Sigmoid colon (tissue), 7 donors: ENCODE data around the gene GPC5. TPM values are rescaled to one million over a fixed set of nuclear protein-coding genes. Genes with fewer than 3 reads are reported as not detected.

Experiments used
- DNase-seq: peaks from one replicate; pipeline ENCODE4 v3.0.0-alpha.2; 2019
- H3K27ac ChIP-seq, 4 donors: fragments of 200-600 bp; sonication (generic); one replicate each; pipeline ENCODE4 v1.5.1; 2016 to 2019; ENCODE audit warnings: mild to moderate bottlenecking in 1 of 4
- H3K27me3 ChIP-seq, 3 donors: fragments of 200-600 bp; sonication (generic); one replicate each; pipeline ENCODE4 v1.5.1; 2019; ENCODE audit warnings: mild to moderate bottlenecking in 1 of 3
- H3K36me3 ChIP-seq, 4 donors: fragments of 200-600 bp; sonication (generic); one replicate each; pipeline ENCODE4 v1.5.1; 2016 to 2019
- H3K4me1 ChIP-seq, 4 donors: fragments of 200-600 bp; sonication (generic); one replicate each; pipeline ENCODE4 v1.5.1; 2017 to 2019
- H3K4me3 ChIP-seq, 4 donors: fragments of 200-600 bp; sonication (generic); one replicate each; pipeline ENCODE4 v1.5.1; 2017 to 2019; ENCODE audit warnings: mild to moderate bottlenecking in 2 of 4, moderate library complexity in 1 of 4
- H3K9me3 ChIP-seq, 4 donors: fragments of 200-600 bp in 3 of 4; sonication (generic) in 3 of 4; one replicate each; pipeline versions ENCODE4 v1.5.1 to v1.6.1; 2013 to 2019
- EP300 ChIP-seq, 4 donors: sonication (generic); formaldehyde crosslinking; IDR thresholded peaks; one replicate each; pipeline ENCODE4 v1.6.1; 2017; ENCODE audit warnings: antibody characterized with exemption in 4 of 4
- POLR2A ChIP-seq, 2 donors: fragments of 450-650 bp; IDR thresholded peaks; one replicate each; pipeline ENCODE4 v1.6.1; 2016; ENCODE audit warnings: antibody characterized with exemption in 2 of 2, mild to moderate bottlenecking in 2 of 2, moderate library complexity in 2 of 2
- POLR2AphosphoS5 ChIP-seq, 4 donors: sonication (generic); formaldehyde crosslinking; IDR thresholded peaks; one replicate each; pipeline ENCODE4 v1.6.1; 2017; ENCODE audit warnings: antibody characterized with exemption in 4 of 4
- WGBS, 2 donors: extraction: QIAGEN DNeasy Blood & Tissue Kit; methylation state at CpG; one replicate each; pipeline ENCODE4 v1.1.7; 2013; 5-methylcytosine and 5-hydroxymethylcytosine counted together
- intact Hi-C: fragments of 100-400 bp; cut with DNase I; formaldehyde crosslinking; loops from one replicate; pipeline ENCODE4 v1.15.1; 2023
- polyA plus RNA-seq, 3 donors: library from polyadenylated mRNA; stranded (reverse); fragments of 200-250 nt; gene quantifications; one replicate each; pipeline ENCODE4 v1.2.3, GENCODE V29; 2013
- total RNA-seq, 4 donors: library from RNA; depleted of rRNA; stranded (reverse); fragments of >200 nt; gene quantifications; one replicate each; pipeline ENCODE4 v1.1.0, GENCODE V29; 2016
- TF ChIP-seq, protein P1 (sequence below), 4 experiments: fragments of 450-650 bp in 3 of 4; fragments of 200-600 bp in 1 of 4; IDR thresholded peaks; one replicate each; pipeline ENCODE4 v1.5.1; 2016 to 2019; ENCODE audit warnings: antibody characterized with exemption in 4 of 4, mild to moderate bottlenecking in 3 of 4, moderate library complexity in 2 of 4
- donor health status: healthy with polysubstance abuse.
- donor health status: Bipolar disorder and iron deficiency.
- donor health status: healthy.

The GPC5 gene
- total and polyA plus RNA-seq, 7 donors = 0.39 to 3.9 (median 2.9) TPM; not detected in 2

DNA sequence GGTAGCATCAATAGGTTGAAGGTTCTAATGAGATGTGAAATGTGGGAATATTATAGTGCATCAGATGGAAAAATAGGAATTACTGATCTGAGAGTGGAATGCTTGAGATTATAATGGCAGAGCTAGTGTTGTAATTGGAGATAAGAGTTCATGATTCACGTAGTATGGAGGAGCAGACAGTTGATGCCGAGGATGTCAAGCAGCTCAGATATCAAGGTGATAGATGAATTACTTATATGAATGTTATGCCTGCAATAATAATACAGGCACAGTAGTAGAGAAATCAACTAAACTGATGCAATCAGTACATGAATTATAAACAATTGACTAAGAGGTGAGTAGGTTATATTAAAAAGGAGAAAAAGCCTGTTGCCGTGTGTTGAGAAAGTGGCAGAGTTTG, 1035.0 kb downstream of the GPC5 start:
- TF ChIP-seq POLR2A (IDR thresholded peaks at IDR 0.05) (no peak), EP300 (IDR thresholded peaks at IDR 0.05) (no peak), POLR2AphosphoS5 (IDR thresholded peaks at IDR 0.05) (no peak)
- TF ChIP-seq, protein P1, sequence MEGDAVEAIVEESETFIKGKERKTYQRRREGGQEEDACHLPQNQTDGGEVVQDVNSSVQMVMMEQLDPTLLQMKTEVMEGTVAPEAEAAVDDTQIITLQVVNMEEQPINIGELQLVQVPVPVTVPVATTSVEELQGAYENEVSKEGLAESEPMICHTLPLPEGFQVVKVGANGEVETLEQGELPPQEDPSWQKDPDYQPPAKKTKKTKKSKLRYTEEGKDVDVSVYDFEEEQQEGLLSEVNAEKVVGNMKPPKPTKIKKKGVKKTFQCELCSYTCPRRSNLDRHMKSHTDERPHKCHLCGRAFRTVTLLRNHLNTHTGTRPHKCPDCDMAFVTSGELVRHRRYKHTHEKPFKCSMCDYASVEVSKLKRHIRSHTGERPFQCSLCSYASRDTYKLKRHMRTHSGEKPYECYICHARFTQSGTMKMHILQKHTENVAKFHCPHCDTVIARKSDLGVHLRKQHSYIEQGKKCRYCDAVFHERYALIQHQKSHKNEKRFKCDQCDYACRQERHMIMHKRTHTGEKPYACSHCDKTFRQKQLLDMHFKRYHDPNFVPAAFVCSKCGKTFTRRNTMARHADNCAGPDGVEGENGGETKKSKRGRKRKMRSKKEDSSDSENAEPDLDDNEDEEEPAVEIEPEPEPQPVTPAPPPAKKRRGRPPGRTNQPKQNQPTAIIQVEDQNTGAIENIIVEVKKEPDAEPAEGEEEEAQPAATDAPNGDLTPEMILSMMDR (IDR thresholded peaks at IDR 0.05) = no peak
- Histone ChIP-seq H3K27ac (no peak overlapping the region), H3K36me3 (no peaks in the 10 kb centered on the region), H3K4me1 (no peaks in the 10 kb centered on the region), H3K4me3 (no peak overlapping the region), H3K9me3 (no peaks in the 10 kb centered on the region), H3K27me3 (no peaks in the 10 kb centered on the region)
- no peak for DNase-seq
- intact Hi-C loops = no loop called here
- 61 to 82% methylated on average over 3 of the region's 3 CpGs for WGBS, 2 donors

DNA sequence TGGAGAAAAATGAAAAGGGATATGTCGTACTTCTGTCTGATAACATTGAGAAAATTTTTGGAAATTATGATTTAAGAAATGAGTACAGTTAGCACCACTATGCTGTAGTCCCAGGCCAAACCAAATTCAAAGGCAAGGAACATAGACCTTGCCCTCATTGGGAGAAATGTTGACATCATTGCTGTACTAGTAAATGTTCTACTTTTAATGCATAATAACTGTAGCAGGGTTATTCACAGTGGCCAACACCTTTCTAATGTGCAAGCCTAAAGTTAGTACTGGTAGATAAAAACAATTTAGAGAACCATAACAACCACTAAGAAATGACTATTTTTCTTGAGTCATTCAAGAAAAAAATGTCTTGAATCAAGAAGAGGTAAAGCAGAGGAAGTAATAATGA, 1035.5 kb downstream of the GPC5 start:
- intact Hi-C loops = no loop called here
- DNase-seq = no peak
- Histone ChIP-seq H3K4me1 (no peaks in the 10 kb centered on the region), H3K27ac (no peak overlapping the region), H3K9me3 (no peaks in the 10 kb centered on the region), H3K36me3 (no peaks in the 10 kb centered on the region), H3K27me3 (no peaks in the 10 kb centered on the region), H3K4me3 (no peak overlapping the region)
- 90 to 100% methylated on average over 1 of the region's 1 CpG for WGBS, 2 donors
- TF ChIP-seq POLR2AphosphoS5 (IDR thresholded peaks at IDR 0.05) (no peak), EP300 (IDR thresholded peaks at IDR 0.05) (no peak), POLR2A (IDR thresholded peaks at IDR 0.05) (no peak)
- TF ChIP-seq, protein P1 (IDR thresholded peaks at IDR 0.05) = no peak

DNA sequence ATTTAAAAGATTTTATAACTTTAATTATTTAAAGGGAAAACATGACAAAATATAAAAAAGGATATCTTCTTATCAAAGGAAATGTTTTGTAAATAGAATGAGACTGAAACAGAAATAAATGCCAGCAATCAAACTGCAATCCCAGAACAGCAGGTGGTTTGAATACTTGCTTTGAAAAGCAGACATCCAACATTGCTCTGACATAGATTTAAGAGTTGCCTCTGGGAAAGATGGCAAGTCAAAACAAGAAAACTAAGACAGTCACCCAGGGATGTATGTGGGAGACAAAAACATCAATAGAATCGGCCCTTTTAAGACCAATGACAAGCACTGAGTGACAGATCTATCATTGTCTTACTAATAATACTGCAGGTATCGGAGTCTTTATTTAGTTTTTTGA, 1038.5 kb downstream of the GPC5 start:
- 85 to 87% methylated on average over 2 of the region's 2 CpGs for WGBS, 2 donors
- no peaks in the 10 kb centered on the region for H3K27me3 ChIP-seq
- H3K9me3 ChIP-seq = no peaks in the 10 kb centered on the region
- no peak for DNase-seq
- no peak overlapping the region for H3K27ac ChIP-seq
- intact Hi-C loops = no loop called here
- TF ChIP-seq POLR2A (IDR thresholded peaks at IDR 0.05) = no peak
- TF ChIP-seq EP300 (IDR thresholded peaks at IDR 0.05) = no peak
- TF ChIP-seq, protein P1 (IDR thresholded peaks at IDR 0.05) = no peak
- TF ChIP-seq POLR2AphosphoS5 (IDR thresholded peaks at IDR 0.05) = no peak
- no peaks in the 10 kb centered on the region for H3K36me3 ChIP-seq
- no peak overlapping the region for H3K4me3 ChIP-seq
- no peaks in the 10 kb centered on the region for H3K4me1 ChIP-seq

DNA sequence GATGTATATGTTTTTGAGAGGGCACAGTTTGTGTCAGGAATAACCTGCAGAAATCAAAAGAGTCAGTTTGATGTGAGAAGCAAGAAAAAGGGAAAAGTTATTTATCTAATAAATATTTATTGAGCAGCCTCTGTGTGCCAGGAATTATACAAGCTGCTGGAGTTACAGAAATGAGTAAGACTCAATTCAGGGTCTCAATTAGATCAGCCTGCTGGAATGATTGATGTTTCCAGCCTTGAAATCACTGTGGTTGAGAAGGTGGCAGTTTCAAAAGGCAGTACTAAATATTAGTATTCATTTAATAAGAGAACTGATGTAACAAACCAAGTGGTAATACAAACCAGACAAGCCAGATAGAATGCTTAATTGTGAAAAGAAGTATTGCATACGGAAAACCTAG, 1045.8 kb downstream of the GPC5 start:
- Histone ChIP-seq H3K36me3 (no peaks in the 10 kb centered on the region), H3K9me3 (no peaks in the 10 kb centered on the region), H3K27me3 (no peaks in the 10 kb centered on the region), H3K4me3 (no peak overlapping the region), H3K4me1 (no peaks in the 10 kb centered on the region), H3K27ac (no peak overlapping the region)
- 75 to 80% methylated on average over 1 of the region's 1 CpG for WGBS, 2 donors
- DNase-seq = no peak
- intact Hi-C loops = no loop called here
- TF ChIP-seq, protein P1 (IDR thresholded peaks at IDR 0.05) = no peak
- TF ChIP-seq POLR2AphosphoS5 (IDR thresholded peaks at IDR 0.05) (no peak), POLR2A (IDR thresholded peaks at IDR 0.05) (no peak), EP300 (IDR thresholded peaks at IDR 0.05) (no peak)

DNA sequence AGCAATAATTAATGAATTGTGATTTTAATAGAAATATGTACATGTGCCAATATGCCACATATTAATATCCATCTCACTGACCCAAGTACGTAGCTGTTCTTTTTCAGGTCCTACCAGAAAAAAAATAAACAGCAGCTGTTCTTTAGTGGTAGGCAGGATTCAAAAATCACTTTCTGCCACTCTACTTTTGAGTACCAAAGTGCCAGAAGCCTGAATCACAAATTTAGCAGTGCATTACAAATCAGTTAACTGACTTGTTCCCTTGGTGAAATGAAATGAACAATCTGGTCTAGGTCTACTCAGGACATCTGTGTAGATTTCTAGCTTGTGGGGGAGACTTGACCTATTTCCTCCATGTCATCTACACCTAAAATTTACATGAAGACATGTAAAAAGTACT, 1052.6 kb downstream of the GPC5 start:
- intact Hi-C loops = no loop called here
- no peaks in the 10 kb centered on the region for H3K36me3 ChIP-seq
- H3K4me3 ChIP-seq = no peak overlapping the region
- 90 to 96% methylated on average over 1 of the region's 1 CpG for WGBS, 2 donors
- H3K27me3 ChIP-seq = no peaks in the 10 kb centered on the region
- no peaks in the 10 kb centered on the region for H3K9me3 ChIP-seq
- H3K27ac ChIP-seq = no peak overlapping the region
- TF ChIP-seq POLR2AphosphoS5 (IDR thresholded peaks at IDR 0.05) = no peak
- TF ChIP-seq POLR2A (IDR thresholded peaks at IDR 0.05) = no peak
- TF ChIP-seq, protein P1 (IDR thresholded peaks at IDR 0.05) = no peak
- TF ChIP-seq EP300 (IDR thresholded peaks at IDR 0.05) = no peak
- H3K4me1 ChIP-seq = no peaks in the 10 kb centered on the region
- DNase-seq = no peak
